ENCODE data around the gene SPRYD4.

Gene SPRYD4

DNA sequence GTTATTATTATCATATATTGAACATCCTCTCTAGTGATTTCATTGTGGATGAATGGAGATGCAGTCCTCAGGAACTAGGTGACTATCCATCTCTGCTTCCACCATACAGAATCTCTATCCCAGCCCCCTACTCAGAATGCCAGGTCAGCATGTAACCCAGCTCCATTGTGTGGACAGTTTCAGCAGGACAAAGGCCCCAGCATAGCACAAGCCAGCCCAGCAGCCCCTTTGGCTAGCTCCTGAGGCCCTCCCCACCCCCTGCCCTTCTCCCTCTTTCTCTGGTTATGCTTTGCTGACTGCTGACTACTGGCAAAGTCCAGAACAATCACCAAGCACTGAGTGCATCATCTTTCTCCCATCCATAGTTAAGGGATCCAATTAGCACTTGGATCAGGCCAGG, 5.8 kb upstream of the SPRYD4 start:
- no peak for ATAC-seq
- no peak for TF ChIP-seq ZNF70 (CRISPR knock-in tag; IDR thresholded peaks at IDR 0.05)
- TF ChIP-seq ARNTL (CRISPR knock-in tag; IDR thresholded peaks at IDR 0.05; ENCODE audit: borderline replicate concordance, low read depth) = no peak

DNA sequence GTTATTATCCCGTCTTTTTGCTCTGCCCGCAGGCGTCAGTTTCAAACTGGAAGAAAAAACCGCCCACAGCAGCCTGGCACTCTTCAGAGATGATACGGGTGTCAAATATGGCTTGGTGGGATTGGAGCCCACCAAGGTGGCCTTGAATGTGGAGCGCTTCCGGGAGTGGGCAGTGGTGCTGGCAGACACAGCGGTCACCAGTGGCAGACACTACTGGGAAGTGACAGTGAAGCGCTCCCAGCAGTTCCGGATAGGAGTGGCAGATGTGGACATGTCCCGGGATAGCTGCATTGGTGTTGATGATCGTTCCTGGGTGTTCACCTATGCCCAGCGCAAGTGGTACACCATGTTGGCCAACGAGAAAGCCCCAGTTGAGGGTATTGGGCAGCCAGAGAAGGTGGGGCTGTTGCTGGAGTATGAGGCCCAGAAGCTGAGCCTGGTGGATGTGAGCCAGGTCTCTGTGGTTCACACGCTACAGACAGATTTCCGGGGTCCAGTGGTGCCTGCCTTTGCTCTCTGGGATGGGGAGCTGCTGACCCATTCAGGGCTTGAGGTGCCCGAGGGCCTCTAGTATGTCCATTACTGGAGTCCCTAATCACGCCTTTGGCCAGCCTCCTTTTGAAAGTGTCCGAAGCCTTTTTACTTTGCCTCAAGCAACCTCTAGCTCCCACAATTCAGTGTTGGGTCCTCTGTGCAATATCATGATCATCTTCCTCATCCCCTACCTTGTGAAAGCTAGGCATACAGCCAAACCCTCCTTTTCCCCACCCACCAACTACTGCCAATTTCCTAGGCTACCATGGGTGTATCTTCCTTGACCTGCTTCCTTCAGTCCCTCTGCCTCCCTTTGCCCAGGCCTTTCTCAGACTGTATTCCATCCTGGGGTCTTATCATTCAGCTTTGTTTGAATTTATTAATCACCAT, 891 bp downstream of the SPRYD4 start:
- TF ChIP-seq RARB (CRISPR knock-in tag; IDR thresholded peaks at IDR 0.05) (no peak), ARNTL (CRISPR knock-in tag; IDR thresholded peaks at IDR 0.05; ENCODE audit: borderline replicate concordance, low read depth) (no peak), ZFP3 (CRISPR knock-in tag; IDR thresholded peaks at IDR 0.05) (0 out of 2 replicates have a peak, but pooled peaks have one; percentile 48), ZNF8 (CRISPR knock-in tag; IDR thresholded peaks at IDR 0.05) (no peak), ZNF70 (CRISPR knock-in tag; IDR thresholded peaks at IDR 0.05) (no peak), GLIS3 (CRISPR knock-in tag; IDR thresholded peaks at IDR 0.05) (no peak)
- ATAC-seq = peak; percentile 18

DNA sequence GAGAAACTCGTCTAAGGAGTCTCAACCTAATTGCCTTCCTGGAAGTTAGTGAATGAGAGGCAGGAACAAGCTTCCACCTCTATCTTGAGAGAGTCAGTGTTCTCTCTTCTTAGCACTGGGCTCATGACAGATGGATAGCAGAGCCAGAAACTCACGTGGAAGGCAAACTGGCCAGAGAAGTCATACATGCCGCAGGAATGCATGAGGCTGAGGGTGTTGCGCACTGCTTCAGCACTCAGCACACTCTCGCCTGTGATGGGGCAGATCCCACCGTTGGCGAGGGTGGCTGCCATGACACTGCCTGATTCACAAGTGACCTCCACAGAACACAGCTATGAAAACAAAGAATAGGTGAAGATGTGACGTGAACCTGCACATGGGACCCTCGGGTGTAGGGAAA, 6.0 kb downstream of the SPRYD4 start:
- TF ChIP-seq RARB (CRISPR knock-in tag; IDR thresholded peaks at IDR 0.05) = no peak

DNA sequence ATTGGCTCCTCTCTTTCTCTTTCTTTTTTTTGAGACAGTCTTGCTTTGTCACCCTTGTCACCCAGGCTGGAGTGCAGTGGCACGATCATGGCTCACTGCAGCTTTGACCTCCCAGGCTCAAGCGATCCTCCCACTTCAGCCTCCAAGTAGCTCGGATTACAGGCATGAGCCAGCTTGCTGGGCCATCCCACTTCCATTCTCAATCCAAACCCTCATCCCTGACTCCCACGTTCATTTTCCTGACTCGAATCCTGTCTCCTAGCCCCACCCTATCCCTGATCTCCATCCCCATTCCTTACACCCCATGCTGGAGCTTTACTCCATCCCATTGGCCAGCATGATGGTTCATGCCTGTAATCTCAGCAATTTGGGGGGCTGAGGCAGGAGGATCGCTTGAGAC, 7.8 kb downstream of the SPRYD4 start:
- TF ChIP-seq ZNF8 (CRISPR knock-in tag; IDR thresholded peaks at IDR 0.05) = no peak
- no peak for TF ChIP-seq ZC3H10 (CRISPR knock-in tag; IDR thresholded peaks at IDR 0.05)
- TF ChIP-seq ESRRG (CRISPR knock-in tag; IDR thresholded peaks at IDR 0.05) = no peak
- no peak for TF ChIP-seq ARNTL (CRISPR knock-in tag; IDR thresholded peaks at IDR 0.05; ENCODE audit: borderline replicate concordance, low read depth)
- TF ChIP-seq, protein P1, sequence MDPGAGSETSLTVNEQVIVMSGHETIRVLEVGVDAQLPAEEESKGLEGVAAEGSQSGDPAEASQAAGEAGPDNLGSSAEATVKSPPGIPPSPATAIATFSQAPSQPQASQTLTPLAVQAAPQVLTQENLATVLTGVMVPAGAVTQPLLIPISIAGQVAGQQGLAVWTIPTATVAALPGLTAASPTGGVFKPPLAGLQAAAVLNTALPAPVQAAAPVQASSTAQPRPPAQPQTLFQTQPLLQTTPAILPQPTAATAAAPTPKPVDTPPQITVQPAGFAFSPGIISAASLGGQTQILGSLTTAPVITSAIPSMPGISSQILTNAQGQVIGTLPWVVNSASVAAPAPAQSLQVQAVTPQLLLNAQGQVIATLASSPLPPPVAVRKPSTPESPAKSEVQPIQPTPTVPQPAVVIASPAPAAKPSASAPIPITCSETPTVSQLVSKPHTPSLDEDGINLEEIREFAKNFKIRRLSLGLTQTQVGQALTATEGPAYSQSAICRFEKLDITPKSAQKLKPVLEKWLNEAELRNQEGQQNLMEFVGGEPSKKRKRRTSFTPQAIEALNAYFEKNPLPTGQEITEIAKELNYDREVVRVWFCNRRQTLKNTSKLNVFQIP (CRISPR knock-in tag; IDR thresholded peaks at IDR 0.05; ENCODE audit: borderline replicate concordance, low read depth) = no peak
- no peak for TF ChIP-seq ZFP30 (CRISPR knock-in tag; IDR thresholded peaks at IDR 0.05)
- TF ChIP-seq, protein P2, sequence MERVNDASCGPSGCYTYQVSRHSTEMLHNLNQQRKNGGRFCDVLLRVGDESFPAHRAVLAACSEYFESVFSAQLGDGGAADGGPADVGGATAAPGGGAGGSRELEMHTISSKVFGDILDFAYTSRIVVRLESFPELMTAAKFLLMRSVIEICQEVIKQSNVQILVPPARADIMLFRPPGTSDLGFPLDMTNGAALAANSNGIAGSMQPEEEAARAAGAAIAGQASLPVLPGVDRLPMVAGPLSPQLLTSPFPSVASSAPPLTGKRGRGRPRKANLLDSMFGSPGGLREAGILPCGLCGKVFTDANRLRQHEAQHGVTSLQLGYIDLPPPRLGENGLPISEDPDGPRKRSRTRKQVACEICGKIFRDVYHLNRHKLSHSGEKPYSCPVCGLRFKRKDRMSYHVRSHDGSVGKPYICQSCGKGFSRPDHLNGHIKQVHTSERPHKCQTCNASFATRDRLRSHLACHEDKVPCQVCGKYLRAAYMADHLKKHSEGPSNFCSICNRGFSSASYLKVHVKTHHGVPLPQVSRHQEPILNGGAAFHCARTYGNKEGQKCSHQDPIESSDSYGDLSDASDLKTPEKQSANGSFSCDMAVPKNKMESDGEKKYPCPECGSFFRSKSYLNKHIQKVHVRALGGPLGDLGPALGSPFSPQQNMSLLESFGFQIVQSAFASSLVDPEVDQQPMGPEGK (CRISPR knock-in tag; IDR thresholded peaks at IDR 0.05; ENCODE audit: borderline replicate concordance) = no peak
- no peak for TF ChIP-seq ZNF565 (CRISPR knock-in tag; conservative IDR thresholded peaks at IDR 0.05; ENCODE audit: low read depth)
- TF ChIP-seq GLIS3 (CRISPR knock-in tag; IDR thresholded peaks at IDR 0.05) = no peak
- ATAC-seq = no peak

More for the DNA sequence above, 6.0 kb downstream of the SPRYD4 start:
- no peak for ATAC-seq

DNA sequence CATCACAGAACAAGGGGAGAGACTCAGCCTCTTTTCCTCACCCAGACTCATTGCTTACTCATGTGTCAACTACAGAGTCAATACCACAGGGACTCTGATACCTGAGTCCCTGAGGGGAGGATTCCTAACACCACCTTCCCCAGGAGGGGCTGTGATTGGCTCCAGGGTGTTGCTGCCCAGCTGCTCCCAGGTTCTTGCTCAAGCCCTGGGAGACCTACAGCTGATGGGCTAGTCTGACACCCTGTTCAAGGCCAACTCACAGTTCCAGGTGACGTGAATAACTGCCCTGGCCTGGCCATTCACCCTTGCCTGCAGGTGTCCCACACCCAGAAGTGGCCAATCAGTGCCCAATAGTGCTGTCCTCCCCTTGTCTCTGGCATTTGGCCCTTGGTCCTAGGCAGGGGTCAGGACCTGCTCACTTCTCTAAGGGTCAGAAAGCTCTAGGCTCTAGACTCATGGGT, 8.6 kb downstream of the SPRYD4 start:
- no peak for ATAC-seq
- TF ChIP-seq PPARA (CRISPR knock-in tag; IDR thresholded peaks at IDR 0.05; ENCODE audit: borderline replicate concordance) (no peak), BACH2 (CRISPR knock-in tag; IDR thresholded peaks at IDR 0.05; ENCODE audit: borderline replicate concordance) (no peak), ZC3H10 (CRISPR knock-in tag; IDR thresholded peaks at IDR 0.05) (no peak), ZNF565 (CRISPR knock-in tag; conservative IDR thresholded peaks at IDR 0.05; ENCODE audit: low read depth) (no peak), RARB (CRISPR knock-in tag; IDR thresholded peaks at IDR 0.05) (no peak), TCF4 (CRISPR knock-in tag; IDR thresholded peaks at IDR 0.05; ENCODE audit: borderline replicate concordance) (no peak), ZNF8 (CRISPR knock-in tag; IDR thresholded peaks at IDR 0.05) (no peak), ESRRG (CRISPR knock-in tag; IDR thresholded peaks at IDR 0.05) (no peak), ARNTL (CRISPR knock-in tag; IDR thresholded peaks at IDR 0.05; ENCODE audit: borderline replicate concordance, low read depth) (no peak)
- TF ChIP-seq, protein P3, sequence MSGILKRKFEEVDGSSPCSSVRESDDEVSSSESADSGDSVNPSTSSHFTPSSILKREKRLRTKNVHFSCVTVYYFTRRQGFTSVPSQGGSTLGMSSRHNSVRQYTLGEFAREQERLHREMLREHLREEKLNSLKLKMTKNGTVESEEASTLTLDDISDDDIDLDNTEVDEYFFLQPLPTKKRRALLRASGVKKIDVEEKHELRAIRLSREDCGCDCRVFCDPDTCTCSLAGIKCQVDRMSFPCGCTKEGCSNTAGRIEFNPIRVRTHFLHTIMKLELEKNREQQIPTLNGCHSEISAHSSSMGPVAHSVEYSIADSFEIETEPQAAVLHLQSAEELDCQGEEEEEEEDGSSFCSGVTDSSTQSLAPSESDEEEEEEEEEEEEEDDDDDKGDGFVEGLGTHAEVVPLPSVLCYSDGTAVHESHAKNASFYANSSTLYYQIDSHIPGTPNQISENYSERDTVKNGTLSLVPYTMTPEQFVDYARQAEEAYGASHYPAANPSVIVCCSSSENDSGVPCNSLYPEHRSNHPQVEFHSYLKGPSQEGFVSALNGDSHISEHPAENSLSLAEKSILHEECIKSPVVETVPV (CRISPR knock-in tag; IDR thresholded peaks at IDR 0.05) = no peak
- TF ChIP-seq, protein P1 (CRISPR knock-in tag; IDR thresholded peaks at IDR 0.05; ENCODE audit: borderline replicate concordance, low read depth) = no peak

Data from SK-N-SH treated with all-trans-retinoic acid at 6 μM for 48 hours (cell line).